ENCODE results near the gene CXCL14.

The CXCL14 gene, protein sequence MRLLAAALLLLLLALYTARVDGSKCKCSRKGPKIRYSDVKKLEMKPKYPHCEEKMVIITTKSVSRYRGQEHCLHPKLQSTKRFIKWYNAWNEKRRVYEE
- 0 reads per million in 2 experiments for total RNA-seq

DNA sequence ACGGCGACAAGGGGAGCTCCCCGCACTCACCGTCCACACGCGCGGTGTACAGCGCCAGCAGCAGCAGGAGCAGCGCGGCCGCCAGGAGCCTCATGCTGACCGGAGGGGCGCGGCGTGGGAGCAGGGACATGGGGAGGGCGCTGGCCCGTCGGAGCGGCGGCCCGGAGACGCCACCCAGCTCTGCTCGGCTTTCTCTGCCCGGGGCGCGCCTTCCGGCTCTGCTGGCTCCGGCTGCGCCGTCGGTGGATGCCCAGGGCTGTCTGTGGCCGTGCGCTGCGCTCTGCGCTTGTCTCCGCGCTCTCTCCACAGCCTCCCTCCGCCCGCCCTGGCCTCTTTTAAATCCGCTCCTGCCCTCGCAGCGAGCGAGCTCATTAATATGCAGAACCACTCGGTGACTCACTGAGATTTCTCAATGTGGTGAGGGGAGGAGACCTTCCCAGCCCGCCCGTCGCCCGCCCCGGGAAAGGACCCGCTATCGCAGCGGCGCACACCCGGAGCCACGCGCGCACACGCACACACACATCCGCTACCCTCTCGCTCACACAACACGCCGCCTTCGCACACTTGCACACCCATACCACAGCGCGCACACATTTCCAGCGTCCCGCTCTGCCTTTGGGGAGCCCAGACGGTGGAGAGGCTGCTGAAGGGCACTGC is at the start of gene CXCL14:
Gene CXCL14 (minus strand): TSS at position 307 of the 657 bp plus-strand sequence. CDS start 213 bp downstream, at position 94.
- no peak for DNase-seq (ENCODE audit: low read depth)

DNA sequence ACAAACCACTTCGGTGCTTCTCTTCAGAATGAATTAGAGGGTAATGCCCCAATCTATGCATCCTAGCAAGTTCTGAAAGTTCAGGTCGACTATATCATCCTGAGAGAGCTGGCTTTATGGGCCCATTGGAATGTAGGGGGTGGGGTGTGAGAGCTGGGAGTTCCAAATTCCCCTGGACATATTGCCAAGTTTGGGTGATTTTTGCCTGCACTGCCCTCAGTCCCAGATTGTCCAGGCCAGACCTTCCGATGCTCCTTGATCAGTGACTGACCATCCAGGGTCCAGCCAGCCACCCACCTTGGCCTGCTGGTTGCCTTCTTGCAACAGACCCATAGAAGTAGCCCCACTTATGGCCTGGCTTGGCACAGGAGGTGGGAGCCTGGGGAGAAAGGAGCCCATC is 47.8 kb upstream of the CXCL14 start:
- DNase-seq (ENCODE audit: low read depth) = no peak

DNA sequence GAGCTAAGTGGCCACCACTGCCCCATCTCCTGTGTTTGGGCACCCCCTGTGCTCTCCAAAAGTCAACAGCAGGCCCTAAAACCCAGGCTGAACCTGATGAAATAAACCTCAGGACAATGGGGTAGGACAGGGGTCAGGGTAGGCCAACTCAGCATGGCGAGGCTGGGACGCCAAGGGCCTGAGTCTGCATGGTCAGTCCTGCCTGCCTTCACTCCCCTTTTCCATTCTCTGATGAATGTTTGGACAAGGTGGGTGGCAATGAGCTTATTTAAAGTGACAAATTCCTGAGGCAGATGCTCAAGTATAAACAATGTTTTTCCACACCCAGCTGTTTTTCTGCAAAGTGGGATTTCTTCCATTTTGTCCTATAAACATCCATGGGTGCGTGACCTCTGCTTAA is 47.2 kb upstream of the CXCL14 start:
- no peak for DNase-seq (ENCODE audit: low read depth)

DNA sequence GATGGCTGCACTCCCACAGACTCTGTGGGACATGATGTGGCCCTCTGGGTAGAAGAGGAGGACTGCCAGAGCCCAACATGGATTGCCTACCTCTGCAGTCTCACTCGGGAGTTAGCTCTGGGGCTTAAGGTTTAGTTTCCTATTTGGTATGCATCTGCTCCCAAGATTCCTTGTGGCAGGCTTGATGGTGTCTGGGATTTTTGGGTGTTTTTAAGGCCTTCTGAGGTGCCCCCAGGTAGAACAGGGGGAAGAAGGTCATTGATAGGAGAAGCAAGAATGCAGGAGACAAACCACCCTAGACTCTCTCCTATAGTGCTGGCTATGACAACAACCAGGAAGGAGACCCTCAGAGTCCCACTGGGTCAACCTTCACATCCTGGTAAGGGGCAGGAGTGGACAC is 46.7 kb upstream of the CXCL14 start:
- DNase-seq (ENCODE audit: low read depth) = no peak

DNA sequence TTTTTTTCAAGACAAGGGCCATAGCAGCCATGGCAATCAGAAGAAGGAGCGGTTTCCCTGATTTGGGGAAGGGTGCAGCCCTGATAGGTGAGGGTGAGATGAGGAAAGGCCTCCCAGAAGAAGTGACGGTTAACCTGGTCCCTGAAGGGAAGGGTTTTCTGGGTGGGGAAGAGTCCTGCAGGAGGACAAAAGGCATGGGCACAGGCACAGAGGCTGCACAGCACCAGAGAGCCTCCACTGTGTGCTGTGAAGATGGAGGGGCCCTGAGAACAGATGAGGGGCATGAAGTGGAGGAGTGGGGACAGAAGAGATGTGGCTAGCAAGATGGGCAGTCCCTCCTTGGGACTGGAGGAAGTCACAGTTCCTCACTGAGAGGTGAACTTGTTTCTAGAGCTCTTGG is 46.3 kb upstream of the CXCL14 start:
- no peak for DNase-seq (ENCODE audit: low read depth)

DNA sequence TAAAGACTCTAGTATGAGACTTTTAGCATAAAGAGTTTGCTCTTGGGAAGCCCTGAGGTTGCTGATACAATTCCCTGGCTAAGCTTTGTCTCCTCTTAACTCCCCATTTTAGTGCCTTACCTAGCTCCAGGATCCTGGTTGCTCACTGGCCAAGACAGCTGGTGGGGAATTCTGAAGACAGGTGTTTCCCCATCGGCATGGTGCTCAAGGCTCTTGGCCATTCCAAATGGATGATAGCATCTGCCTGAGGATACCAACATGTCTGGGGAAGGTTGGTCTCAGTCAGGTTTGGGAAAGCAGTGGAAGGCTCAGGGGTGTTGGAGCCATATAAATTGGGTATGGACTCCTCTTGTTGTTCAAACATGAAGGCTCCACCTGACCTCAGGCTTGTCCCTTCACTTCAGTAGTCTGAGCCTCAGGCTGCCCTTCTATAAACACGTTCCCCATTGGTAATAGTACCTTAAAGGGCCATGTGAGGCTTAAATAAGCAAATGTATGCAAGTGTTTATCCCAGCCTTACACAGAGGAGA is 44.5 kb upstream of the CXCL14 start:
- no peak for DNase-seq (ENCODE audit: low read depth)

DNA sequence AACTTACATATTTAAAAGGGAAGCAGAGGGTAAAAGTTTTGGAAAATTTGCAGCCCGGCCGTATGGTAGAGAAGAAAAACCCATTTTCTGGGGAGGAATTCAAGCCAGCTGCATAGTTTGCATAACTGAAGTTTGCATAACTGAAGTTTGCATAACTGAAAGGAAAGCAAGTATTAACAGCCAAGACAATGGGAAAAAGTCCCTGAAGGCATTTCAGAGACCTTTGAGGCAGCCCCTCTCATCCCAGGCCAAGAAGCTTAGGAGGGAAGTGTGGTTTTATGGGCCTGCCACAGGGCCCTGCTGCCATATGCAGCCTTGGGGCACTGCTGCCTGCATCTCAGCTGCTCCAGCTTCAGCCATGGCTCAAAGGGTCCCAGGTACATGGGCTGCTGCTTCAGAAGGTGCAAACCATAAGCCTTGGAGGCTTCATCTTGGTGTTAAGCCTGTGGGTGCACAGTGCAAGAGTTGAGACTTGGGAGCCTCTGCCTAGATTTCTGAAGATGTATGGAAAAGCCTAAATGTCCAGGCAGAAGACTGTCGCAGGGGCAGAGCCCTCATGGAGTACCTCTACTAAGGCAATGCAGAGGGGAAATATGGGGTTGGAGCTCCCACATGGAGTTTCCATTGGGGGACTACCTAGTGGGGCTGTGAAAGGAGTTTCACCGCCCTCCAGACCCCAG is 36.9 kb upstream of the CXCL14 start:
- no peak for DNase-seq (ENCODE audit: low read depth)

DNA sequence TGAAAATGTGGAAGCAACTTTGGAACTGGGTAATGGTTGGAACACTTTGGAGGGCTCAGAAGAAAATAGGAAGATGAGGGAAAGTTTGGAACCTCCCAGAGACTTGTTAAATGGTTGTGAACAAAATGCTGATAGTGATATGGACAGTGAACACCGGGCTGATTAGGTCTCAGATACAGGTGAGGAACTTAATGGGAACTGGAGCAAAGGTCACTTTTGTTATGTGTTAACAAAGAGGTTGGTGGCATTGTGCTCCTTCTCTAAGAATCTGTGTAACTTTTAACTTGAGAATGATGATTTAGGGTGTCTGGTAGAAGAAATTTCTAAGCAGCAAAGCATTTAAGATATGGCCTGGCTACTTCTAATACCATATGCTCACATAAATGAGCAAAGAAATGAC is 36.4 kb upstream of the CXCL14 start:
- no peak for DNase-seq (ENCODE audit: low read depth)

DNA sequence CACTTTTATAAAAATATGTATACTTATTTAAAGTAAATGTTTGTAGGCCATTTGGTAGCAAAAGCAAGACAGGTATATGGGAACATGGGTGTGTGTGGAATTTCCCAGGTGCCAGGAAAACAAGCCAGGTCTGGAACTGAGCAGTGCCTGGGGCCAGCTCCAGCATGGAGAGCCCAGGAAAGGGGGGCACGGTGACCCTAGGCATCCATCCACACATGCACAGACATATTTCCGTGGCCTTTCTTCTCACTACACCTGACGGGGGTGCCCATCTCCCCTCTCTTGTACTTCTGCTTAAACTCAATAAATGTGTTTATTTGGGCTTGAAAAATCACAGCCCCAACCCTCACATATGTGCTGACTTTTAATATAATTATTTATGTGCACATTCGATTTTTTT is 31.2 kb upstream of the CXCL14 start:
- DNase-seq (ENCODE audit: low read depth) = no peak

DNA sequence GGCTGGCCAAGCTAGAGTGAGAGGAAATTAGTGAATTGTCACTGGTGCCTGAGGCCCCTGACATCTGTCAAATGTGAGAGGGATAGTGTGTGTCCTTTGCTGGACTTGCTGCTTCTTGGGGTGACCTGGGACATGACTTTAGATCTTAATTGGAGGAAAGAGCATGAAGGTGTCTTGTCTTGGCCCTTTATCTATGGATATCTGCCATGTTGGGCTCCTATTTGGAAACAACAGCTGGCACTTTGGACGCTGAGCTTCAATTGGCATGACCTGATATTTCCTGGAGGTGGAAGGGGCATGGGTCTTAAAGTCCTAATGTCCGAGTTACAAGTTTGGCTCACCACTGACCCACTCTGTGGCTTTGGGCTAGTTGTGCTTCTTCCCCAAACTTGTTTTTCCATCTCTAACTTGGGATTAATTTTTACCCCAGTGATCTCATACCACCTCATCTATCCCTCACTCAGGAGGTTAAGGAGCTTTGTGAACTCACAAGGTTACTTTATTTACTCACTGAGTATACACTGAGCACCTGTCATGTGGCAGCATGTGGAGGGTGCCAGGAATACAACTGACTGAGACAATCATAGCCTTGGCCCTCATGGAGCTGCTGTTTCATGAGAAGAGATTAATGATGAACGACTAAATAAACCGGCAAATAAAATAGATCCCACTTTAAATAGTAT is 30.1 kb upstream of the CXCL14 start:
- no peak for DNase-seq (ENCODE audit: low read depth)

DNA sequence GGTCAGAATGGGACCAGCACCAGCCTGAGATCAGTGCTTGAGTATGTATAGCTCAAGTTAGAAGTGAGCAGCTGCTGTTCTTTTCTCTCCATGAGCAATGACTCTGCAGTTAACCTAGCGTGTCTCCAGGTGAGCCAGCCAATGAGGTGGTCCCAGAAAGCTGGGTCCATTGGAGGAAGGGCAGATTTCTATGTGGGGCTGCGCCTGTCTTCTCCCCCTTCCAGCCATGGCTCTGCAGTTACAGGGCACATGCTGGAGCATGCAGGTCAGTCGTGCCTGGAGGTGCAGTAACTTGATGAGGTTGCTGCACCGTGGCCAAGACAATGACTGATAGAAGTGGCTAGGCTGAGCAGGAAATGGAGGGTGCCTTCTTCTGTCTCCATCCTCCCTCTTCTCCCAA is 29.6 kb upstream of the CXCL14 start:
- DNase-seq (ENCODE audit: low read depth) = no peak

DNA sequence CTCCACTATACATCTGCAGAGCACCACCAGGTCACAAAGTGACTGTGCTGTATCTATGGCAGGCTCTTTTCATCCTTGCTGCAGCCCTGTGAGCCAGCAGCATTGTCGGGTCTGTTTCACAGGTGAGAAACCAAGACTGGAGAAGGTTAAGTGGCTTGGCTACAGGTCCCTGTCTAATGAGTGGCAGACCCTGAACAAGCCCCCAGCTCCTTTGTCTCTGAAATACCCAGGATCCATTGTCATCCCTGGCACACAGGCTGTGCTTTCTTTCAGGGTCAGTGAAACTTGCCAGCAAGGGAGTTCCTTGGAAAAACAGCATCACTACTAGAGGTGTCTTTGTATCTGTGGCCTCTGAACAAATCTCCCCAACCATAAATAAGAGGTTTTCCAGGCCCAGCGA is 27.6 kb upstream of the CXCL14 start:
- no peak for DNase-seq (ENCODE audit: low read depth)

DNA sequence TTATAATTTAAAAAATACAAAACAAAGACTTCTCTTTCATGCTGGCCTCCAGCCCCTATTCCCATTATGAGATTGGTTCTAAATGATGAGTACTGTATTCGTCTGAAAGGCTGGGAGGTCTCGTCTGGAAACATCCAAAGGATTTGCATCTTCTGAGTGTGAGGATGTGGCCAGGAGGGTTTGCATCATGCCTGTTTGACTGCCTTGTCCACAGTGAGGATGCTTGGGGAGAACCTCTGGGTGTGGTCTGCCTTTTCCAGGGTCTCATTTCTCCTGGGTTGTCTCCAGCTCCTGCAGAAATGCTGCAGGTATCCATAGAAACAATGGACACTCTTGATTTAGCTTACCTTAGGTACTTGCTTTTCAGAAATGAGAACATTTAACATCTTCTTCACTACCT is 26.4 kb upstream of the CXCL14 start:
- no peak for DNase-seq (ENCODE audit: low read depth)

DNA sequence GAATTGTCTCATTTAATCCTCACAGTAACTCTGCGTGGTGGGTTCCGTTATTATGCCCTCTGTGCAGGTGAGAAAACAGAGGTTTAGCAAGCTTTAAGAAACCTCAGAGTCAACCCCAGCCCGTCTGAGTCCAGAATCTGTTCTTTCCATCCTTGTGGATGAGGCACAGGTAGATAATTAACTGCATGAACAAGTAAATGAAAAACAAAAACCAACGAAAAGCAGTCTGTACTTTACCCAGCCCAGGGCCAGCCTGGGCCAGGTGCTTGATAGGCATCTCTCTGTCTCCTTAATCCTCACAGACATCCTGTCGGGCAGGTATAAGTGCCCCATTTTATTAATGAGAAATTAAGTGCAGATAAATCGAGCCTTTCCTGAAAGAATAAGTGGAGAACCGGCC is 25.3 kb upstream of the CXCL14 start:
- no peak for DNase-seq (ENCODE audit: low read depth)

DNA sequence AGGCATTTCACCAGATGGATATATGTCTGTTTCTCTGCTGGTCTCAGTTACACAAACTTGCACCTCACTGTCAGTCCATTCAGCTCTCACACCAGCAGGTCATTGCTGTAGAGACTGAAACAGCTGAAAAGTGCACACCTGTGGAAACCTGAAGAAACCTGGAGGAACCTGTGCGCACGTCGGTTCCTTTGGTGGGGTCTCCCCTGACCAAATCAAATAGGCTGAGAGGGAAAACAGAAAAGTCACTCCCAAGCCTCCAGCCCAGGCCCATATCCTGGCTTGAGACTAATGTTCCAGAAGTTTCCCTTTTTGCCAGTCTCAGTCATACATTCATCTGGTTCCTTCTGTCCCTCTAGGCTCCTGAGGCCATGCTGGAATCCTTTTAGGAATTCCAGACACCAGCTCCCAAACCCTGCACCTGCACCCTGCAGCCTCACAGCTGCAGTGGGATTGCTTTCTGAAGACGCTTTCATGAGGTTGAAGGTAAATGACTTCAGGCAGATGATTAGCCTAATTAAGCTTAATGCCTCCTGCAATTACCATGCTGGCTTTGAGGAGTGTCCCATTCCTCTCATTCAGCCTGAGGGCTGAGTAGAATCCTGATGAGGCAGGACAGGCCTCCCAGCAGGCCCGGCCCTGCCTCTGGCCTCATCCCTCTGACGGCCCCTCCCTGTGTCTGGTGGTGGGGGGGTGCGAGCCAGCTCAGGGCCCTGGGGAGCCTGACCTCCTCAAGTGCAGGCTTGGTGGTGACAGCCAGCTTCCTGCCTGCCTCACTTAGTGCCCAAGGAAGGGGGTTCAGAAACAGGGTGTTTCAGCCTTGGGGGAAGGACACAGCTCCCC is 24.3 kb upstream of the CXCL14 start:
- DNase-seq (ENCODE audit: low read depth) = no peak

DNA sequence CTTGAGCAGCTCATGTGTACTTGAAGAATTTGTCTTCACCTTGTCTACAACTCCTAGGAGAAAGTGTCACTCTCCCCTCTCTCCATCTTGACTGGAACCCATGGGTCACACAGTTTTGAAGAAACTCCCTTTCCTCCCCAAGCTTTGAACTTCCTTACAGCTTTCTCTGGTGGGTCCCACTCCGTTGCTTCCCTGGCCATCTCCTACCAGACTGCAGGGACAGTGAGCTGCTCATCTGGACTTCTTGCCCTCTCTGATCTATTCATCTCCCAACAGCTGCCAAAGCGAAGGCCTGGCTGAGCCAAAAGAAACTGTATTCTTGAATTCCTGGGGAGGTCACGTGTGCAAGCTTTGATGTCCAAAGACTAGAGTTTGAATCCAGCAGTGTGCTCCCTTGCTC is 22.7 kb upstream of the CXCL14 start:
- no peak for DNase-seq (ENCODE audit: low read depth)

DNA sequence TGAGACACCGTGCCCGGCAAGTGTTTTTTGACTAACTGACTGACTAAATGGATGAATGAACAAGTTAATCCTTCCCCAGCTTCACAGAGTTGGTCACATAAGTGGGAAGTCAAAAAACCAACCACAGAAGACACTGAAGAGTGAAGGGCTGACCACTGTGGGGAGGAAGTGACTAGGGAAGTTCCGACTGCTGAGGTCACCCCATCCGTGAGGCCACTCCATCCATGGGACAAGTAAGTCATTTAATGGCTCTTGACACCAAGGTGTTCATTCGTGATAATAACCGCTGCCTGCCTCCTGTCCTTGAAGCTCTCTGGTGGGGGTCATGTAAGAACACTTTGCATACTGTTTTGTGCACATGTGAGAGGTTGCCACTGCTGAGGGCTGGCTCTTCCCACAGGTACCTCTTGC is 22.2 kb upstream of the CXCL14 start:
- DNase-seq (ENCODE audit: low read depth) = no peak

DNA sequence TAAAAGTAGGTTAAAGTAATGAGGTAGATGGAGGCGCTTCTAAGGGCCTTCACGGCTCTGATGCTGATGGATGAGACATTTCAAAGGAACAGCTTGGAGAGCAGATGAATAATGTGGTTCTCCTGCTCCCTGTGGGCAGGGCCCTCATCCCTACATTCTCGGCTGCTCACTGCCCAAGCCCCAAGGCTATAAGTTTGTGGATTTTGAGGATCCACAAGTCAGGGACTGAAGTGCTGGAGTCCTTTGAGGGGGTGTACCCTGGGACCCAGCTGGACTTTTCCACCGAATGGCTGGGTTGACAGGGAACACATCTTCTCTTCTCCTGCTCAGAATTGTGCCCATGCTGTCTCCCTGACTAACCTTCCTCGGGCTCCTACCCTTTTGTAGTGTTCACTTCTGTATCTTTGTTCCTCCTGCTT is 21.4 kb upstream of the CXCL14 start:
- DNase-seq (ENCODE audit: low read depth) = no peak

DNA sequence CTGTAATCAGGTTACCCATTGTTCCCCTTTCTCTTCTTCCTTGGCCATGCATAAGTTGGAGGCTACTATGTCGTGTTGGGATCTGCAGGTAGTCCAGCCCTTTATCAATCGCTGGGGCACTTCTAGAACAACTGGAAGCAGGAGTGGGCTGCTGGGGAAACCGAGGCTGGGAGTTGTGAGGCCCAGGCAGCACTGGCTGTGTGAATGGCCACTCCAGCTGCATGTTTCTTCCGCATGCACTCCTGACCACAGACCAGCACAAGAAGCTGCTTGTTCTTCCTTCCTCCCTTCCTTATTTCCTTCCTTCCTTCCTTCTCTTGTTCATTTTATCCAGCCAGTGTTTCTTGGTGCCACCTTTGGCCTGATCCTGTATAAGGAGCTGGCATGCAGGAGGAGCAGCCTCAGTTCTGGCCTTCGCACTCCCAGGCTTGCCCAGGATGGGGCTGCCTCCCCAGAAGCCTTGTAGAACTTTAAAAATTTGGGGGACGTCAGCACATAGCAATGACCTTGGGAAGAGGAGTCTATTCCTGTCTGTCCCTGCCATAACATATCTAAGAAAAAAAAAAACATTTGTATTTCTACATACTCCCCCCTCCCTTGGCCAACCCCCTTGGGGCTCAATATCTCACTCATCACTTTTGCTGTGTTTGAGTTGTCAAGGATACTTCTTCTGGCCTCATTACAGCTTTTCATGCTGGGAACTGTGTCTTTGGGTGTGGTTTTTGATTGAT is 20.8 kb upstream of the CXCL14 start:
- no peak for DNase-seq (ENCODE audit: low read depth)

DNA sequence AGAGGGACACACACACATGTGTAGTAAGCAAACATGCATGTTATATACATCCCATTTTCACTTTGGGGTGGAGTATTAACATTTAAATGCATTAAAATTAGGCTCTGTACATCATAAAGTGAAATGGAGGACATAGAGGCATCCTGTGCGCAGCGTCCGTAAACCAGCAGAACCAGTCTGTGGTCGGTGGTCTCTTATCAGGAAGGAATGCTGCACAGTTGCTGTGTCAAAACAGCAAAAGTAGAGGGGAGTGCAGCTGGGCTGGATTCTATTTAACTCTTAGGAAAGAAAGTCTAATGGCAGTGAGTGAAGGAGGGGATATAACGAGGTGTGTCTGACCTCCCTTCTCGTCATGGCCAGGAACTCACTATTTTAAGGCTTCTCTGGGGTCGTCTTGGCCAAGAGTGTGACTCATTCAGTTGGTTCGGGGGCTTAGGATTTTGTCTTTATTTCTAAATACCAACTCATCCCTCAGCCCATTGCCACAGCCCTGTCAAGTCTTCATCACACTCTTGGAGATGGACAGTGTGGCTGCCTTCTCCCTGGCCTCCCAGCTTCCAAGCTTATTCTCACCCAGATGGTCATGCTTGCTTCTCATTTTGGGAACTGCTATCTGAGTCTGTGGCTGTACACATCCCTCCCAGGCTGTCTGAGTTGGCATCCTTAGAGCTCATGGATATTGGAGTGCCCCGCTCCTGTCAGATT is 20.1 kb upstream of the CXCL14 start:
- no peak for DNase-seq (ENCODE audit: low read depth)

DNA sequence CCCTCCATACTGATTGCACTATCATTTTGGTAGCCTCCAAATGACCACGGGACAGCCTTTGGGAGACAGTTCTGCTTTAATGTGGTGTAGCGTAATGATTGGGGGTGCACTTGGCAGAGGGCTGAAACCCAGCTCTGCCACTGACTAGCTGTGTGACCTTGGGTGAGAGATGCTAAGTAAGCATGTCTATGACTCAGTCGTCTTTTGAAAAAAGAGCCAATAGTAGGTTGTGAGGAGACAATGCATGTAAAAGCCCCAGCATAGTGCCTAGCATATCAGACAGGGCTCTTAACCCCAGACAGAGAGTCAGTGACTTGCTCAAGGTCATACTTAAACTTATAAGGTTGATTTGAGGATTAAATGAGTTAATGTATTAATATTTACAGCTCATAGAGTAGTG is 18.0 kb upstream of the CXCL14 start:
- no peak for DNase-seq (ENCODE audit: low read depth)
